Activated effector memory CD4-positive, alpha-beta T cell treated with anti-CD3 and anti-CD28 coated beads, Interleukin-2, amount 50 U/mL, for 16 hours (primary cell): ENCODE measurements around the gene ZNF71.

Experiments
- DNase-seq: peaks from one replicate; pipeline ENCODE4 v3.0.0-alpha.2; 2020

The ZNF71 gene

GRCh38 chr19:56594783-56595547 lies at the start of gene ZNF71:
Gene ZNF71, plus strand, starts transcription at chr19:56595302. Its CDS starts 6,257 bp downstream, at chr19:56601559.
- peak; percentile 94 for DNase-seq

GRCh38 chr19:56547535-56547934 lies 47.6 kb upstream of the ZNF71 start:
- DNase-seq: no peak

- DNase-seq: no peak
These were observed 40.7 kb upstream of the ZNF71 start for GRCh38 chr19:56554272-56554869.

GRCh38 chr19:56562766-56563165 lies 32.3 kb upstream of the ZNF71 start:
- no peak for DNase-seq

GRCh38 chr19:56566904-56567273 lies 28.2 kb upstream of the ZNF71 start:
- DNase-seq: peak; percentile 74

GRCh38 chr19:56567274-56568120 lies 27.6 kb upstream of the ZNF71 start, which contains the start of gene ZNF470:
Gene ZNF470, plus strand, starts transcription at chr19:56567468. Its CDS starts 2,844 bp downstream, at chr19:56570312.
- peak; percentile 96 for DNase-seq

GRCh38 chr19:56572589-56572988 lies 22.5 kb upstream of the ZNF71 start:
- DNase-seq: no peak

GRCh38 chr19:56573914-56574313 lies 21.2 kb upstream of the ZNF71 start:
- DNase-seq: no peak

- DNase-seq: no peak
These were observed 17.1 kb upstream of the ZNF71 start for GRCh38 chr19:56577719-56578602.

- no peak for DNase-seq
These were observed 688 bp upstream of the ZNF71 start for GRCh38 chr19:56594446-56594782.

GRCh38 chr19:56595548-56595899 lies 422 bp downstream of the ZNF71 start:
- no peak for DNase-seq

- no peak for DNase-seq
These were observed 1.6 kb downstream of the ZNF71 start for GRCh38 chr19:56596676-56597075.

- no peak for DNase-seq
These were observed 2.6 kb downstream of the ZNF71 start for GRCh38 chr19:56597696-56598095.

- DNase-seq: no peak
These were observed 6.3 kb downstream of the ZNF71 start for GRCh38 chr19:56601375-56601774.

GRCh38 chr19:56603829-56604228 lies 8.7 kb downstream of the ZNF71 start:
- DNase-seq: no peak

GRCh38 chr19:56608274-56608964 lies 13.3 kb downstream of the ZNF71 start:
- no peak for DNase-seq

- no peak for DNase-seq
These were observed 16.2 kb downstream of the ZNF71 start for GRCh38 chr19:56611288-56611687.

- DNase-seq: no peak
These were observed 17.6 kb downstream of the ZNF71 start for GRCh38 chr19:56612737-56613136.

GRCh38 chr19:56613639-56614038 lies 18.5 kb downstream of the ZNF71 start:
- DNase-seq: no peak

GRCh38 chr19:56617531-56617930 lies 22.4 kb downstream of the ZNF71 start:
- no peak for DNase-seq

- no peak for DNase-seq
These were observed 24.0 kb downstream of the ZNF71 start for GRCh38 chr19:56619121-56619520.

GRCh38 chr19:56622374-56622773 lies 27.3 kb downstream of the ZNF71 start:
- no peak for DNase-seq
